H9 (cell line): ENCODE measurements around the gene DAPL1. TPM values are rescaled to one million over a fixed set of nuclear protein-coding genes. Genes with fewer than 3 reads are reported as not detected.

Source experiments
- DNase-seq: peaks from one replicate; pipeline ENCODE4 v3.0.0-alpha.2; 2017
- H2AFZ ChIP-seq: one replicate; pipeline ENCODE4 v1.6.1; 2013; ENCODE audit warnings: mild to moderate bottlenecking, low read length, control low read depth, moderate library complexity
- H2AK5ac ChIP-seq: 2 replicates; pipeline ENCODE4 v1.6.1; 2013; ENCODE audit warnings: low read length, control low read depth, mixed read lengths; ENCODE audit not compliant: insufficient read length
- H2BK120ac ChIP-seq: one replicate; pipeline ENCODE4 v1.6.1; 2013; ENCODE audit warnings: low read depth, mild to moderate bottlenecking, low read length, control low read depth, inconsistent platforms; ENCODE audit not compliant: poor library complexity, severe bottlenecking
- H2BK12ac ChIP-seq: 2 replicates; pipeline ENCODE4 v1.6.1; 2013; ENCODE audit warnings: low read length, control low read depth, mixed read lengths, low read depth; ENCODE audit not compliant: insufficient read length
- H2BK15ac ChIP-seq: 2 replicates; pipeline ENCODE4 v1.6.1; 2013; ENCODE audit warnings: low read depth, low read length, control low read depth
- H2BK20ac ChIP-seq: one replicate; pipeline ENCODE4 v1.6.1; 2013; ENCODE audit warnings: low read depth, mild to moderate bottlenecking, low read length, control low read depth, inconsistent platforms; ENCODE audit not compliant: poor library complexity, severe bottlenecking
- H2BK5ac ChIP-seq: 2 replicates; pipeline ENCODE4 v1.6.1; 2013; ENCODE audit warnings: low read length, control low read depth, mixed read lengths; ENCODE audit not compliant: insufficient read length
- H3K14ac ChIP-seq: 2 replicates; pipeline ENCODE4 v1.6.1; 2013; ENCODE audit warnings: low read length, control low read depth; ENCODE audit not compliant: insufficient read depth
- H3K18ac ChIP-seq: 2 replicates; pipeline ENCODE4 v1.6.1; 2013; ENCODE audit warnings: low read depth, mild to moderate bottlenecking, mixed read lengths, low read length, control low read depth; ENCODE audit not compliant: insufficient read length
- H3K23ac ChIP-seq: 2 replicates; pipeline ENCODE4 v1.6.1; 2013; ENCODE audit warnings: low read length, control low read depth, mixed read lengths, low read depth; ENCODE audit not compliant: insufficient read length
- H3K23me2 ChIP-seq: 2 replicates; pipeline ENCODE4 v1.6.1; 2013; ENCODE audit warnings: low read depth, mild to moderate bottlenecking, mixed read lengths, low read length, control low read depth; ENCODE audit not compliant: insufficient read length, poor library complexity, severe bottlenecking
- H3K27ac ChIP-seq: 2 replicates; pipeline ENCODE4 v1.5.1; 2013; ENCODE audit warnings: low read length, control low read depth, mixed read lengths, low read depth; ENCODE audit not compliant: insufficient read length
- H3K27me3 ChIP-seq: 2 replicates; pipeline ENCODE4 v1.6.1; 2013; ENCODE audit warnings: low read length, control low read depth, inconsistent platforms; ENCODE audit not compliant: insufficient read depth
- H3K4ac ChIP-seq: 2 replicates; pipeline ENCODE4 v1.6.1; 2013; ENCODE audit warnings: low read depth, mild to moderate bottlenecking, control low read depth, inconsistent platforms, low read length, moderate library complexity
- H3K4me1 ChIP-seq: 2 replicates; pipeline ENCODE4 v1.6.1; 2013; ENCODE audit warnings: low read length, control low read depth, inconsistent platforms; ENCODE audit not compliant: insufficient read depth
- H3K4me2 ChIP-seq: 2 replicates; pipeline ENCODE4 v1.6.1; 2013; ENCODE audit warnings: low read length, control low read depth, mixed read lengths; ENCODE audit not compliant: insufficient read length, insufficient read depth
- H3K56ac ChIP-seq: 2 replicates; pipeline ENCODE4 v1.6.1; 2013; ENCODE audit warnings: low read depth, mild to moderate bottlenecking, mixed read lengths, low read length, control low read depth; ENCODE audit not compliant: insufficient read length
- H3K79me1 ChIP-seq: 2 replicates; pipeline ENCODE4 v1.6.1; 2013; ENCODE audit warnings: low read depth, mild to moderate bottlenecking, moderate library complexity, low read length, control low read depth, inconsistent platforms; ENCODE audit not compliant: insufficient read depth, poor library complexity, severe bottlenecking
- H3K79me2 ChIP-seq: 2 replicates; pipeline ENCODE4 v1.6.1; 2013; ENCODE audit warnings: low read length, control low read depth, inconsistent platforms; ENCODE audit not compliant: insufficient read depth
- H3K9ac ChIP-seq: 2 replicates; pipeline ENCODE4 v1.6.1; 2013; ENCODE audit warnings: low read length, control low read depth, mixed read lengths; ENCODE audit not compliant: insufficient read length; ENCODE audit errors: extremely low read depth
- H3K9me3 ChIP-seq: one replicate; pipeline ENCODE4 v1.6.1; 2013; ENCODE audit warnings: low read depth, low read length, inconsistent platforms; ENCODE audit not compliant: control insufficient read depth
- H3T11ph ChIP-seq: one replicate; pipeline ENCODE4 v1.6.1; 2013; ENCODE audit warnings: mild to moderate bottlenecking, low read length, control low read depth, inconsistent platforms
- H4K20me1 ChIP-seq: one replicate; pipeline ENCODE4 v1.6.1; 2013; ENCODE audit not compliant: control insufficient read depth, insufficient read length, insufficient read depth
- H4K5ac ChIP-seq: 2 replicates; pipeline ENCODE4 v1.6.1; 2013; ENCODE audit warnings: low read depth, mild to moderate bottlenecking, mixed read lengths, low read length, control low read depth; ENCODE audit not compliant: insufficient read length
- H4K8ac ChIP-seq: replicated peaks from 2 replicates; pipeline ENCODE4 v1.6.1; 2013; ENCODE audit warnings: low read length, control low read depth, mixed read lengths, low read depth; ENCODE audit not compliant: insufficient read length
- H4K91ac ChIP-seq: 2 replicates; pipeline ENCODE4 v1.6.1; 2013; ENCODE audit warnings: low read depth, mild to moderate bottlenecking, moderate library complexity, mixed read lengths, low read length, control low read depth; ENCODE audit not compliant: insufficient read length
- H3K27ac Mint-ChIP-seq, 3 experiments: 2 replicates in 2 of 3; 3 replicates in 1 of 3; pipeline ENCODE4 v1.8.0; 2020 to 2021; ENCODE audit warnings: mixed read lengths in 3 of 3, mild to moderate bottlenecking in 1 of 3, moderate library complexity in 1 of 3
- H3K27me3 Mint-ChIP-seq: 2 replicates; pipeline ENCODE4 v1.8.0; 2021; ENCODE audit warnings: low read depth, mild to moderate bottlenecking, moderate library complexity, mixed read lengths
- H3K36me3 Mint-ChIP-seq, 3 experiments: 2 replicates in 2 of 3; 3 replicates in 1 of 3; pipeline ENCODE4 v1.8.0; 2020 to 2021; ENCODE audit warnings: low read depth in 3 of 3, mixed read lengths in 3 of 3; ENCODE audit not compliant: insufficient read depth in 1 of 3
- H3K4me1 Mint-ChIP-seq, 2 experiments: 2 replicates each; pipeline ENCODE4 v1.8.0; 2020; ENCODE audit warnings: mixed read lengths in 2 of 2
- H3K4me3 Mint-ChIP-seq, 2 experiments: 2 replicates in 1 of 2; 3 replicates in 1 of 2; pipeline ENCODE4 v1.8.0; 2020 to 2021; ENCODE audit warnings: mild to moderate bottlenecking in 2 of 2, mixed read lengths in 2 of 2, moderate library complexity in 1 of 2
- H3K9me3 Mint-ChIP-seq, 2 experiments: 2 replicates in 1 of 2; 3 replicates in 1 of 2; pipeline ENCODE4 v1.8.0; 2020; ENCODE audit warnings: mild to moderate bottlenecking in 2 of 2, mixed read lengths in 2 of 2, moderate library complexity in 1 of 2
- CTCF ChIP-seq: fragments of 200-600 bp; sonication (generic); conservative IDR thresholded peaks from 3 replicates; pipeline ENCODE4 v1.8.0; 2021; ENCODE audit warnings: antibody characterized with exemption, mild to moderate bottlenecking
- WGBS: extraction: QIAGEN DNeasy Blood & Tissue Kit; methylation state at CpG from one replicate; pipeline ENCODE4 v1.1.7; 2013; ENCODE audit warnings: missing lambda C conversion rate, low lambda C conversion rate, mixed read lengths; ENCODE audit not compliant: insufficient read length; ENCODE audit errors: extremely low coverage; 5-methylcytosine and 5-hydroxymethylcytosine counted together
- total RNA-seq: library from RNA; stranded (reverse); gene quantifications from 2 replicates; pipeline ENCODE4 v1.2.1, GENCODE V29; 2021

DAPL1 gene
- total RNA-seq, 1 experiment from 2014 or later = not detected

GRCh38 chr2:158773121-158773520 is 22.0 kb upstream of the DAPL1 start:
- Histone ChIP-seq H3K4ac (no peak overlapping the region), H3K9ac (no peak overlapping the region), H2BK5ac (no peak overlapping the region), H3K27me3 (no peaks in the 10 kb centered on the region), H3K27ac (no peak overlapping the region), H4K20me1 (no peaks in the 10 kb centered on the region), H3K23me2 (no peaks in the 10 kb centered on the region), H2BK15ac (no peak overlapping the region), H2BK20ac (no peak overlapping the region), H2BK12ac (no peak overlapping the region), H3K4me1 (peaks cover 8% of the 10 kb centered on the region), H3K18ac (no peak overlapping the region), H2AFZ (no peak overlapping the region), H3K9me3 (no peaks in the 10 kb centered on the region), H2AK5ac (no peak overlapping the region), H3K56ac (no peak overlapping the region), H4K5ac (no peak overlapping the region), H3K4me2 (no peak overlapping the region), H4K8ac (no peak overlapping the region), H3K79me2 (no peaks in the 10 kb centered on the region), H4K91ac (no peak overlapping the region), H2BK120ac (no peak overlapping the region), H3K79me1 (no peaks in the 10 kb centered on the region), H3K14ac (no peak overlapping the region), H3T11ph (no peak overlapping the region), H3K23ac (no peak overlapping the region)
- Mint-ChIP-seq H3K4me3 (no peak overlapping the region), H3K4me1 (peaks cover 21 to 31% of the 10 kb centered on the region in 2 experiments), H3K27ac (peak overlapping the region in 2 of 3 experiments; percentile 35 to 62; a peak in 1 of 7 replicates), H3K27me3 (no peaks in the 10 kb centered on the region), H3K9me3 (no peaks in the 10 kb centered on the region; a peak in 1 of 5 replicates), H3K36me3 (no peaks in the 10 kb centered on the region; a peak in 1 of 7 replicates)
- WGBS = no CpG with 5 or more reads among the region's 1 CpG
- TF ChIP-seq CTCF = no peak
- DNase-seq = no peak
